ENCODE results near the gene UBE2G1. TPM values are rescaled to one million over a fixed set of nuclear protein-coding genes. Genes with fewer than 3 reads are reported as not detected.

Gene UBE2G1
- total RNA-seq, 1 experiment from 2014 or later = 80.6 TPM

DNA sequence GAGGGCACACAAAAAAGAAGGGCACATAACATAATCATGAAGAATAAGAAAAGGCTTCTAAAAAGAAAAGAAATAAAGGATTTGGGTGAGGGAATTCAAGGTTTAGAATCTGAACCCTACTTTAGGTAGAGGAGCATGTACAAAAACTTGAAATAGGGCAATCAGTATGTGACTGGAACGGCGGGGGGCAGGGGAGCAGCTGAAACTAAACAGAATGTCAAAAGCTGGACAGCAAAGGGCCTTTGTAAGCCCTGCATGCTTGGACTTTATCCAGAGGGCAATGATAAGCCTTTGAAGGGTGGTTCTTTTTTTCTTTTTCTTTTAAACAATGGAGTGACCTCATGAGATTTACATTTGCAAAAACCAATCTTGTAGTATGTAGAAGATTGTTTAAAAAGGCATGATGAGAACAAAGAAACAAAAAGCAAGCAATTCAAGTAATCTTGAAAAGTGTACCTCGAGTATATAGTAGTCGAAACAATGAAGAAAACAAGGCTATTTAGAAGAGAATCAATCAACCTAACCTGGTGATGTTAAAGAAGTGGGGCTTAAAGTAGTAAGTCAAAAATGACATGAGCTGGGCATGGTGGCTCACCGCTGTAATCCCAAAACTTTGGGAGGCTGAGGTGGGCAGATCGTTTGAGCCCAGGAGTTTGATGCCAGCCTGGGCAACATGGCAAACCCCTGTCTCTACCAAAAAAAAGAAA lies 56.0 kb downstream of the UBE2G1 start:
- POLR2A ChIA-PET = no interaction called here
- RAD21 ChIA-PET (ENCODE audit: low non-redundant PET in 1 of 2, low total read pairs in 2 of 2, uncharacterized antibody in 2 of 2, unreplicated experiment in 2 of 2) = no interaction called here
- peaks cover 38% of the 10 kb centered on the region; the same call in 1 of the 2 replicates for H4K20me1 ChIP-seq (ENCODE audit: insufficient read depth)

More for the DNA sequence above, 56.0 kb downstream of the UBE2G1 start:
- no peak overlapping the region for H2AFZ ChIP-seq (ENCODE audit: low read depth, low read length, poor library complexity, severe bottlenecking)
- 0 out of 4 replicates have a peak, but pooled peaks cover 2 to 3% of the 10 kb centered on the region in 2 experiments for H3K36me3 ChIP-seq (ENCODE audit: control insufficient read depth in 1 of 2, insufficient read depth in 2 of 2, low read length in 2 of 2)
- H3K9ac ChIP-seq (ENCODE audit: low read length) = no peak overlapping the region
- H3K4me3 ChIP-seq (replicated peaks in 1 of 2; ENCODE audit: low read depth in 1 of 2, low read length in 2 of 2) = no peak overlapping the region
- H3K9me2 ChIP-seq (ENCODE audit: insufficient read depth) = no peaks in the 10 kb centered on the region
- no peak overlapping the region for H3K4me2 ChIP-seq (ENCODE audit: low read length)
- DNase-seq (ENCODE audit: low read depth, low spot score) (no peak), ATAC-seq (no peak)
- TF ChIP-seq ELF1 (IDR thresholded peaks at IDR 0.05; ENCODE audit: borderline replicate concordance, low read depth) (no peak), TCF7L2 (IDR thresholded peaks at IDR 0.05; ENCODE audit: borderline replicate concordance, extremely low read depth, insufficient read depth, insufficient read length) (no peak), SP1 (IDR thresholded peaks at IDR 0.05; ENCODE audit: low read depth) (no peak), ZFX (IDR thresholded peaks at IDR 0.05) (no peak), YY1 (IDR thresholded peaks at IDR 0.05; ENCODE audit: extremely low read depth, insufficient replicate concordance, low read depth, low read length) (no peak), SIN3A (IDR thresholded peaks at IDR 0.05; ENCODE audit: low read depth) (no peak), POLR2A (IDR thresholded peaks at IDR 0.05; ENCODE audit: borderline replicate concordance, extremely low read depth, insufficient read depth, insufficient read length) (no peak), SRF (IDR thresholded peaks at IDR 0.05; ENCODE audit: low read depth) (no peak), EZH2 (IDR thresholded peaks at IDR 0.05) (no peak), JUND (IDR thresholded peaks at IDR 0.05) (no peak), CEBPB (IDR thresholded peaks at IDR 0.05; ENCODE audit: low read depth) (no peak), EZH2phosphoT487 (IDR thresholded peaks at IDR 0.05; ENCODE audit: borderline replicate concordance) (no peak)
- TF ChIP-seq, protein P1, sequence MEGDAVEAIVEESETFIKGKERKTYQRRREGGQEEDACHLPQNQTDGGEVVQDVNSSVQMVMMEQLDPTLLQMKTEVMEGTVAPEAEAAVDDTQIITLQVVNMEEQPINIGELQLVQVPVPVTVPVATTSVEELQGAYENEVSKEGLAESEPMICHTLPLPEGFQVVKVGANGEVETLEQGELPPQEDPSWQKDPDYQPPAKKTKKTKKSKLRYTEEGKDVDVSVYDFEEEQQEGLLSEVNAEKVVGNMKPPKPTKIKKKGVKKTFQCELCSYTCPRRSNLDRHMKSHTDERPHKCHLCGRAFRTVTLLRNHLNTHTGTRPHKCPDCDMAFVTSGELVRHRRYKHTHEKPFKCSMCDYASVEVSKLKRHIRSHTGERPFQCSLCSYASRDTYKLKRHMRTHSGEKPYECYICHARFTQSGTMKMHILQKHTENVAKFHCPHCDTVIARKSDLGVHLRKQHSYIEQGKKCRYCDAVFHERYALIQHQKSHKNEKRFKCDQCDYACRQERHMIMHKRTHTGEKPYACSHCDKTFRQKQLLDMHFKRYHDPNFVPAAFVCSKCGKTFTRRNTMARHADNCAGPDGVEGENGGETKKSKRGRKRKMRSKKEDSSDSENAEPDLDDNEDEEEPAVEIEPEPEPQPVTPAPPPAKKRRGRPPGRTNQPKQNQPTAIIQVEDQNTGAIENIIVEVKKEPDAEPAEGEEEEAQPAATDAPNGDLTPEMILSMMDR (IDR thresholded peaks at IDR 0.05 in 2 of 3, conservative IDR thresholded peaks at IDR 0.05 in 1 of 3; ENCODE audit: borderline replicate concordance in 1 of 3, insufficient read depth in 1 of 3, low read depth in 2 of 3, low read length in 2 of 3) = no peak
- TF ChIP-seq, protein P2, sequence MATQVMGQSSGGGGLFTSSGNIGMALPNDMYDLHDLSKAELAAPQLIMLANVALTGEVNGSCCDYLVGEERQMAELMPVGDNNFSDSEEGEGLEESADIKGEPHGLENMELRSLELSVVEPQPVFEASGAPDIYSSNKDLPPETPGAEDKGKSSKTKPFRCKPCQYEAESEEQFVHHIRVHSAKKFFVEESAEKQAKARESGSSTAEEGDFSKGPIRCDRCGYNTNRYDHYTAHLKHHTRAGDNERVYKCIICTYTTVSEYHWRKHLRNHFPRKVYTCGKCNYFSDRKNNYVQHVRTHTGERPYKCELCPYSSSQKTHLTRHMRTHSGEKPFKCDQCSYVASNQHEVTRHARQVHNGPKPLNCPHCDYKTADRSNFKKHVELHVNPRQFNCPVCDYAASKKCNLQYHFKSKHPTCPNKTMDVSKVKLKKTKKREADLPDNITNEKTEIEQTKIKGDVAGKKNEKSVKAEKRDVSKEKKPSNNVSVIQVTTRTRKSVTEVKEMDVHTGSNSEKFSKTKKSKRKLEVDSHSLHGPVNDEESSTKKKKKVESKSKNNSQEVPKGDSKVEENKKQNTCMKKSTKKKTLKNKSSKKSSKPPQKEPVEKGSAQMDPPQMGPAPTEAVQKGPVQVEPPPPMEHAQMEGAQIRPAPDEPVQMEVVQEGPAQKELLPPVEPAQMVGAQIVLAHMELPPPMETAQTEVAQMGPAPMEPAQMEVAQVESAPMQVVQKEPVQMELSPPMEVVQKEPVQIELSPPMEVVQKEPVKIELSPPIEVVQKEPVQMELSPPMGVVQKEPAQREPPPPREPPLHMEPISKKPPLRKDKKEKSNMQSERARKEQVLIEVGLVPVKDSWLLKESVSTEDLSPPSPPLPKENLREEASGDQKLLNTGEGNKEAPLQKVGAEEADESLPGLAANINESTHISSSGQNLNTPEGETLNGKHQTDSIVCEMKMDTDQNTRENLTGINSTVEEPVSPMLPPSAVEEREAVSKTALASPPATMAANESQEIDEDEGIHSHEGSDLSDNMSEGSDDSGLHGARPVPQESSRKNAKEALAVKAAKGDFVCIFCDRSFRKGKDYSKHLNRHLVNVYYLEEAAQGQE (IDR thresholded peaks at IDR 0.05; ENCODE audit: low read depth) = no peak
- TF ChIP-seq, protein P3, sequence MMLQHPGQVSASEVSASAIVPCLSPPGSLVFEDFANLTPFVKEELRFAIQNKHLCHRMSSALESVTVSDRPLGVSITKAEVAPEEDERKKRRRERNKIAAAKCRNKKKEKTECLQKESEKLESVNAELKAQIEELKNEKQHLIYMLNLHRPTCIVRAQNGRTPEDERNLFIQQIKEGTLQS (IDR thresholded peaks at IDR 0.05) = no peak
- TF ChIP-seq, protein P4, sequence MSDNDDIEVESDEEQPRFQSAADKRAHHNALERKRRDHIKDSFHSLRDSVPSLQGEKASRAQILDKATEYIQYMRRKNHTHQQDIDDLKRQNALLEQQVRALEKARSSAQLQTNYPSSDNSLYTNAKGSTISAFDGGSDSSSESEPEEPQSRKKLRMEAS (IDR thresholded peaks at IDR 0.05) = no peak
- no peaks in the 10 kb centered on the region for H3K9me3 ChIP-seq (ENCODE audit: control insufficient read depth in 1 of 2, insufficient read depth in 1 of 2, low read depth in 1 of 2, low read length in 2 of 2)
- no peak overlapping the region for H3K27ac ChIP-seq (ENCODE audit: low read depth, low read length)
- intact Hi-C loops (cut with micrococcal nuclease) = no loop called here
- no peaks in the 10 kb centered on the region for H3K4me1 ChIP-seq (ENCODE audit: control insufficient read depth in 1 of 2, insufficient read depth in 2 of 2, low read length in 2 of 2)
- H3K27me3 ChIP-seq (ENCODE audit: insufficient read depth, low read length) = no peaks in the 10 kb centered on the region
- CTCF ChIA-PET = no interaction called here
- peaks cover 87% of the 10 kb centered on the region for H3K79me2 ChIP-seq (ENCODE audit: insufficient read depth, low read length)
- no TSS peak for BruUV-seq (replicated peaks)

All from HCT116 (cell line).